Measurements from ENCODE around the gene BTBD2. TPM values are rescaled to one million over a fixed set of nuclear protein-coding genes. Genes with fewer than 3 reads are reported as not detected.

Gene BTBD2
- total RNA-seq, 1 donor: 46.6 TPM

DNA sequence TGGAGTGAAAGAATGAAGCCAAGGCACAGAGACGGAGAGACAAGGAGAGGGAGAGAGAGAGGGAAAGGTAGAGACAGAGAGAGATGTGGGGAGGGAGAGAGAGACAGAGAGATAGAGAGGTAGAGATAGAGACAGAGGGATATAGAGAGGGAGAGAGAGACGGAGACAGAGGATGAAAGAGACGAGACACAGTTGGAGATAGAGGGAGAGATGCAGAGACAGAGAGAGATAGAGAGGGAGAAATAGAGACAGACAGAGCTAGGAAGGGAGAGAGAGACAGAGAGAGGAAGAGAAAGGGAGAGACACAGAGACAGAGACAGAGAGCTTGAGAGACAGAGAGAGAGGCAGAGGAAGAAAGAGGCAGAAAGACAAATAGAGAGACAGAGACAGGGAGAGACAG, 79.1 kb downstream of the BTBD2 start:
- TF ChIP-seq, protein P1, sequence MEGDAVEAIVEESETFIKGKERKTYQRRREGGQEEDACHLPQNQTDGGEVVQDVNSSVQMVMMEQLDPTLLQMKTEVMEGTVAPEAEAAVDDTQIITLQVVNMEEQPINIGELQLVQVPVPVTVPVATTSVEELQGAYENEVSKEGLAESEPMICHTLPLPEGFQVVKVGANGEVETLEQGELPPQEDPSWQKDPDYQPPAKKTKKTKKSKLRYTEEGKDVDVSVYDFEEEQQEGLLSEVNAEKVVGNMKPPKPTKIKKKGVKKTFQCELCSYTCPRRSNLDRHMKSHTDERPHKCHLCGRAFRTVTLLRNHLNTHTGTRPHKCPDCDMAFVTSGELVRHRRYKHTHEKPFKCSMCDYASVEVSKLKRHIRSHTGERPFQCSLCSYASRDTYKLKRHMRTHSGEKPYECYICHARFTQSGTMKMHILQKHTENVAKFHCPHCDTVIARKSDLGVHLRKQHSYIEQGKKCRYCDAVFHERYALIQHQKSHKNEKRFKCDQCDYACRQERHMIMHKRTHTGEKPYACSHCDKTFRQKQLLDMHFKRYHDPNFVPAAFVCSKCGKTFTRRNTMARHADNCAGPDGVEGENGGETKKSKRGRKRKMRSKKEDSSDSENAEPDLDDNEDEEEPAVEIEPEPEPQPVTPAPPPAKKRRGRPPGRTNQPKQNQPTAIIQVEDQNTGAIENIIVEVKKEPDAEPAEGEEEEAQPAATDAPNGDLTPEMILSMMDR (IDR thresholded peaks at IDR 0.05; ENCODE audit: insufficient read depth, low read depth, low read length): no peak
- no peak for DNase-seq (ENCODE audit: low read depth)
- no peak overlapping the region for H3K4me3 ChIP-seq (ENCODE audit: low read depth, low read length)

DNA sequence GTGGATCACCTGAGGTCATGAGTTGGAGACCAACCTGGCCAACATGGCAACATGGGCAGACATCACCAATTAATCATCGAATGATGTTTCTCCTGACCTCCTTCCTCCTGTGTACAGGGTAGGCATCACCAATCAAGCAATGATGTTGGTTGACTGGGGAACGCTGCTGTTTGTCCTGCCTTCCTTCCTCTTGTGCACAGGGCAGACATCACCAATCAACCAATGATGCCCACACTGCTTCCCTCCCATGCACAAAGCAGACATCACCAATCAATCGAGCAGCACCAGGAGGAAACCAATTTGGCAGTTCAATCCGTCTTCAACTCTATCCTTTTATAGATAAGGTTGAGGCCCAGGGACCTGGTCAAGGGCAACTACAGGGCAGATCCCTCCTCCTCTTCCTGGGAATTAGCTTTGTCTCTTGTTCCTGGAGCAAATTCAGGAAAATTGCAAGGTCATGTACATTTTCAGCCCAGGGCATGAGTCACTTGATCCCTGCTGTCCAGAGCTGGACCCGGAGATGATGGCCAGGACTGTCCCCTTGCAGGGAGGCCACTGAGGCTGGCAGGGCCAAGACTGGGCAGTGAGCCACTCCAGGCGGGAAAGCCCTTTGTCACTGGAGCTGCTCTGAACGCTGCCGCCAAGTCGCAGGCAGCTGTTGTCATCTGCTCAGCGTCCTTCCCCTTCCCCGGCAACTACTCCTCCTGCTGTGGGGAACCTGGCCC, 79.9 kb downstream of the BTBD2 start:
- TF ChIP-seq, protein P1 (IDR thresholded peaks at IDR 0.05; ENCODE audit: insufficient read depth, low read depth, low read length): no peak
- DNase-seq (ENCODE audit: low read depth): no peak

More for the DNA sequence above, 79.9 kb downstream of the BTBD2 start:
- H3K4me3 ChIP-seq (ENCODE audit: low read depth, low read length): no peak overlapping the region

Small RNA genes lying within 50 kb of the gene (small RNA-seq; reads per million reads assigned to genes)
- not detected for gene AC007136.1

Other genes starting within 250 kb of the BTBD2 start
- 0.86 and 1.6 TPM in 2 replicates for gene ATP8B3, start 203.4 kb downstream of the BTBD2 start, total RNA-seq
- 11.2 and 15.8 TPM in 2 replicates for gene REXO1, start 167.2 kb downstream of the BTBD2 start, total RNA-seq
- gene KLF16, start 152.1 kb downstream of the BTBD2 start, total RNA-seq: 10.4 and 16.8 TPM in 2 replicates
- 45.8 and 62.2 TPM in 2 replicates for gene ABHD17A, start 130.2 kb downstream of the BTBD2 start, total RNA-seq
- 3.9 and 4.5 TPM in 2 replicates for gene ADAT3, start 110.3 kb downstream of the BTBD2 start, total RNA-seq
- 40.6 and 49.2 TPM in 2 replicates for gene SCAMP4, start 110.3 kb downstream of the BTBD2 start, total RNA-seq
- gene CSNK1G2, start 74.5 kb downstream of the BTBD2 start, total RNA-seq: 69.5 and 74.1 TPM in 2 replicates
- 59.2 and 80.9 TPM in 2 replicates for gene MKNK2, start 35.5 kb upstream of the BTBD2 start, total RNA-seq
- gene MOB3A, start 80.6 kb upstream of the BTBD2 start, total RNA-seq: 31.2 and 36.7 TPM in 2 replicates
- gene IZUMO4, start 81.2 kb upstream of the BTBD2 start, total RNA-seq: 1.3 TPM in 2 replicates
- gene AP3D1, start 135.9 kb upstream of the BTBD2 start, total RNA-seq: 122 and 140 TPM in 2 replicates
- gene DOT1L, start 148.2 kb upstream of the BTBD2 start, total RNA-seq: 5.6 and 8.4 TPM in 2 replicates
- gene PLEKHJ1, start 220.6 kb upstream of the BTBD2 start, total RNA-seq: 43.6 and 46.4 TPM in 2 replicates
- gene SF3A2, start 221.1 kb upstream of the BTBD2 start, total RNA-seq: 24.6 and 25.1 TPM in 2 replicates
- gene AMH, start 233.6 kb upstream of the BTBD2 start, total RNA-seq: 0.32 and 1.3 TPM in 2 replicates
- 0.43 TPM in 1 of 2 replicates, not detected in the other for gene JSRP1, start 240.7 kb upstream of the BTBD2 start, total RNA-seq